HG02763 (cell line): ENCODE results near the gene ZNF687.
"Not testable (repeated sequence)": the region's sequence is repeated elsewhere in the genome, so short reads cannot be mapped to it uniquely, and the experiment has no call there.

Experiments used
- ATAC-seq: cut with Tn5 transposase; IDR thresholded peaks from one replicate; pipeline ENCODE4 v1.9.1; 2021; ENCODE audit warnings: mild to moderate bottlenecking, moderate library complexity; ENCODE audit not compliant: unreplicated experiment

Gene ZNF687

GRCh38 chr1:151281969-151282882 is at the start of gene ZNF687:
Gene ZNF687 (plus strand): TSS chr1:151282299. CDS start chr1:151286292, 3,993 bp downstream.
- ATAC-seq, result peak; percentile 83

DNA sequence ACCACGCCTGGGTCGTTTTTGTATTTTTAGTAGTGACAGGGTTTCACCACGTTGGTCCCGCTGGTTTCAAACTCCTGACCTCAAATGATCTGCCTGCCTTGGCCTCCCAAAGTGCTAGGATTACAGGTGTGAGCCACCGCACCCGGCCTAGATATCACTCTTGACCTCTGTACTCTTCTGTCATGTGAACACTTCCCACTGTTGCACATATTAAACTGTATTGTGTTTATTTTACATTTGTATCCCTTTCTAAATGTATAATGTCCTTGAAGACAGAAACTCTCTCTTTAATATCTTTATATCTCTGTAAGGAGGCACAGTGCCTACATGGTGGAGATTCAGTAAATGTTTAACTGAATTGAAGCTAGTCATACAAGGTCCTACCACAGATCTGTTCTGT is 46.9 kb upstream of the ZNF687 start:
- ATAC-seq, result no peak

DNA sequence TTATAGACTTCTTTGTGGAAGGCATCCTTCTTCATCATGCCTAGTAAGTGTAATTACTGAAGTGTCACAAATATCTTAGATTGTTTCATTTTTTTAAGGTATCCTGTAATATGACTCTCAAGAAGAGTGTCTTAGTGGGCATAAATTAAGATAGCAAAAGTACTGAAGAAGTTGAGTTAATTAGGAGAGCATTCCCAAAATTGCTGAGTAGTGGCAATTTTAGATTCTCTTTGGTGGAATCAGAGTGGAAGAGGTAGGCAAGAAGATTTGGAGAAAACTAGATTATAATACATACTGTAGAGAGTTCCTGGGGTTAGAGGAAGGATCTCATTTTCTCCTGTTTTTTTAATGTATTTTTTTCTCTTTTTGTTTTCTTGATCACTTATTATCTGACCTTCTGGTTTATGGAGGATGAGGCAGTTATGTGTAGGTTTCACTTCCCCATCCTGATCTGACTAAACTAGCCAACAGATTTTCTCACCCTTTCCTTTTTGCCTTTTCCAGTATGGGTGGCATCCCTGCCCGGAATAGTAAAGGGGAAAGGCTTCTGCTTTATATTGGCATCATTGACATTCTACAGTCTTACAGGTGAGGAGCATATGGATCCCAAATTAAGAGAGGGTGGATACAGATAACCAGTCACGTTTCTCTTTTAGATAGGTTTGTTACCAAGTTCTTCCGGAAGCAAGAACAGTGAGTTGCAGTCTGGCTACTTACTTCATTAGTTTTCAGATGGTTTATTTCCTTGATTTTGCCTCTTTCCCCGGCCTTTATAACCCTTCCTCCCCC is 44.2 kb upstream of the ZNF687 start:
- no peak for ATAC-seq

DNA sequence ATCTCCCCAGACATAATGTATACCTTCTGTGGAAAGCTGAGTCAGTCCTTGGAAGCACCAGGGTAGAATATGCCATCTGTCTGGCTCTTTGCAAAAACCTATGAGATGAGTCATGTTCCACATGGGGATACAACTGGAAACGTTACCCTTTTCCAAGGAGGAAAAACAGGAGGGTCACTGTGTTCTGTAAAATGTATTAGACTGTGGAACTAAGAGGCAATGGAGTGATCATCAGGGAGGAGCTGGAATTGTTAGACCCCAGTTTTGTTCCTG is 43.7 kb upstream of the ZNF687 start:
- ATAC-seq, result no peak

DNA sequence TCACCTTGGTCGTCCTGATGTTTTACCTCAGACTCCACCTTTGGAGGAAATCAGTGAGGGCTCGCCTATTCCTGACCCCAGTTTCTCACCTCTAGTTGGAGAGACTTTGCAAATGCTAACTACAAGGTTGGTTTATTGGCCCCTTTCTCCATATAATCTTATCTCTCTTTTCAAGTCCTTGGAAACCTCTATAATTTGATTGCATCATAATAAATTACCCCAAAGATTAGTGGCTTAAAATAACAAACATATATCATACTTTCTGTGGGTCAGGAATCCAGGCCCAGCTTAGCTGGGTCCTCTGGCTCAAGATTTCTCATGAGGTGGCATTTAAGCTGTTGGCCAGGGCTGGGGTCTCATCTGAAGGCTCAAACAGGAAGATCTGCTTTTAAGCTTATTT is 39.7 kb upstream of the ZNF687 start:
- no peak for ATAC-seq

DNA sequence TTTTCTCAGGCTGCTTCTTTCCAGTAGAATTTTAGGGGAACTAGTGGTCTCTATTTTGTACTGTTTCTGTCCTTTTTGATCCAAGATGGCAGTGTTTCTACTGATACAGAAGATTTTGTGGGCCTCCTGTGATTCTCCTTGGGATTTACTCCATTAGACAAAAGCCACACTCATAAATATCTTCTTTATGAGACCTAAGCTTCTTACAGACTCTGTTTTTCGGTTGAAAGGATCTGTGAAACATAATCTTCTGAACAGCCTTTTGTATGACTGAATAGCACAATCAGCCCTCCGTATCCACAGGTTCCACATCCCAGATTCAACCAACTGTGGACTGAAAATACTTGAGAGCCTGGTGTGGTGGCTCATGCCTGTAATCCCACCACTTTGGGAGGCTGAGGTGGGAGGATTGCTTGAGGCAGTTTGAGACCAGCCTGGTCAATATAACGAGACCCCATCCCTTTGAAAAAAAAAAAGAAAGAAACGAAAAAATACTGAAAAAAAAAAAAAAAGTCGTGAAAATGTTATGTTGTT is 38.3 kb upstream of the ZNF687 start:
- ATAC-seq, result no peak

- ATAC-seq, result no peak
Observed at GRCh38 chr1:151246786-151247185, 35.3 kb upstream of the ZNF687 start.

DNA sequence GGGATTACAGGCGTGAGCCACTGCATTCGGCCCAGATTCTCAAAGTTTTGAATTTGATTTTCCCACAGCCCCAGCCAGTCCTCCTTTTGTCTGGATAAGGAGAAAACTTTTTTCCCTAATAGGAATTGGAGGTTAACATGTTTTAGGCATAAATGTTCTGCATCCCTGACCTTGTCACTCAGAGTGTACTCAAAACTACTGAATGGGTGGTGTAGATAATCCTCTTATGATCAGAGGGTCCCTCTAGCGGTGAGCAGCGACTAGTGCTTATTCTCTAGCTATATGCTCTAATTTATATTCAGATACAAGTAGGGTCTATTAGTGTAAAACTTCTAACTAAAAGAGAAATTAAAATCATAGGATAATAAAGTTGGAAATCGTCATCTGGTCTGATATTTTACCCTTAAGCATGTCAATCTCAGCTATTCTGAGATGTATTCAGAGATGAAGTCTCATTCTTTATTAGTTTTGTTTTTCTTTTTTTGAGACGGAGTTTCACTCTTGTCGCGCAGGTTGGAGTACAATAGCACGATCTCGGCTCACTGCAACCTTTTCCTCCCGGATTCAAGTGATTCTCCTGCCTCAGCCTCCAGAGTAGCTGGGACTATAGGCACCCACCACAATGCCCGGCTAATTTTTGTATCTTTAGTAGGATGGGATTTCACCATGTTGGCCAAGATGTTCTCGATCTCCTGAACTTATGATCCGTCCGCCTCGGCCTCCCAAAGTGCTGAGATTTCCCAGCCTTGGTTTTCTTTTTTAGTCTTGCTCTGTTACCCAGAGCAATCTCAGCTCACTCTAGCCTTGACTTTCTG is 30.2 kb upstream of the ZNF687 start:
- no peak for ATAC-seq

DNA sequence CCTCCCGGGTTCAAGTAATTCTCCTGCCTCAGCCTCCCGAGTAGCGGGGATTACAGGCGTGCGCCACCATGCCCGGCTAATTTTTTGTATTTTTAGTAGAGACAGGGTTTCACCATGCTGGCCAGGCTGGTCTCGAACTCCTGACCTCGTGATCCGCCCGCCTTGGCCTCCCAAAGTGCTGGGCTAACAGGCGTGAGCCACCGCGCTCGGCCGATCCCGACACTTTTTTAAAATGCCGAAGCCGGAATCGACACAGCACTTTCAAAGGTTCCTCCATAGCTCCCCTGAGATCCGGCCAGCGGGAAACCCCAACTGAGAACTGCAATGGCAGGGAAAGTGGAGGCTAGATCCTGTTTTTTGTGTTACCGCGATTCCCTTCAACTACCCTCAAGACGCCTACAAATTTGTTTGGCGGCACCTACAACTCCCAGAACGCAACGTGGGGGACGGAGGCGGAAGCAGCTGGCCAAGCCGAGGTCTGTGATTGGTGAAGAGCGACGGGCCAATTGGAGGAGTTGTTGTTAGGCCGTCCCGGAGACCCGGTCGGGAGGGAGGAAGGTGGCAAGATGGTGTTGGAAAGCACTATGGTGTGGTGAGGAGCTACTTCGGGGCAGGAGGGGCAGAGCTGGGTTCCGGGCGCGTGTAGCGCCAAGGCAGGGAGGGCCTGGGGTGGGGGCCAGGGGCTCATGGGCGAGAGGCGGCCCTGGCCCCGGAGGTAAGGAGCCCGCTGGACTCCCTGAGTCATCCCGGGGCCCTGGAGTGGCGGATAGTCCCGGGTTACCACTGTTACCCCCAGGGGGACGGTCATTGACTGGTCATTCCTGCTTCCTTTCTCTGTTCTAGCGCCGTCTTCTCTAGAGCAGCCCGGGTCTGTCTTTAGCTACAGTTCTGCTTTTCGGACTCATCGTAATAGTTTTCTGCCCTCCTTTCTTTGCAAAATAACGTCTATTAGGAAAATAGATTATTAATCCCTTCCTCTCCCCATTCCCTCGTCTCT is 27.6 kb upstream of the ZNF687 start, which contains the start of gene PSMD4:
Gene PSMD4, plus strand, starts transcription at position 518 of the 997 bp plus-strand sequence. Its CDS starts 49 bp downstream, at position 567.
- ATAC-seq, result peak; percentile 90

GRCh38 chr1:151255381-151255780 is 26.7 kb upstream of the ZNF687 start:
- ATAC-seq, result no peak

DNA sequence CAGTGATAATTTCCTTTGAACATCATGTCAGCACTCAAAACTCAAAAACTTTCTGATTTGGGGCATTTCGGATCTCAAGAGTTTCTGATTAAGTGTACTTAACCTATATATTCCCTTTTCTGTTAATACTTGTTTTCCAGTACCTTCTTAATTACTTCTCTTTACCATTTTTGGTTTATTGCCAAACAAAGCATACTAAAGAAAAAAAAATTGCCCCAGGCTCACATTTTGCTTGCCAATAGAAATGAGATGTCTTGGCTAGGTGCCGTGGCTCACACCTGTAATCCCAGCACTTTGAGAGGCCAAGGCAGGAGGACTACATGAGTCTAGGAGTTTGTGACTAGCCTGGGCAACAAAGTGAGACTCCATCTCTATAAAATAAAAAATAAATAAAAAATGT is 22.7 kb upstream of the ZNF687 start:
- ATAC-seq, result no peak

GRCh38 chr1:151265446-151266236 is 16.5 kb upstream of the ZNF687 start:
- no peak for ATAC-seq

- ATAC-seq, result no peak
Observed at GRCh38 chr1:151266315-151266714, 15.8 kb upstream of the ZNF687 start.

DNA sequence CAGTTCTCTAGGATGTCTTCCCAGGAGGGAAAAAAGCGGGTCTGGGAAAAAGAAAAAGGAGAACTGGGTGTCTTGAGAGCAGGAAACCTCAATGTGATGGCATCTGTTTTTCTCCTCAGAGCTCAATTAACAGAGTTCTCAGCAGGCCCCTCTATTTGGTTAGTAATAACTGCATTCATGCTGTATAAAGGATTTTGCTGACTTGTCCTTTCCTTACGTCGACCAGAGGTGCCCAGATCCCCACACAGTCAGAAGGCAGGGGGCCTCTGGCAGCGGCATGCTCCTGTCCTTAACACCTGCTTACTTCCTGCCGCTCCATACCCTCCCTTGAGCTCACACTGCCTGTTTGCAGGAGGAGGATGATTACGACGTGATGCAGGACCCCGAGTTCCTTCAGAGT is 15.3 kb upstream of the ZNF687 start:
- ATAC-seq, result no peak

- ATAC-seq, result no peak
Observed at GRCh38 chr1:151267760-151268159, 14.3 kb upstream of the ZNF687 start.

DNA sequence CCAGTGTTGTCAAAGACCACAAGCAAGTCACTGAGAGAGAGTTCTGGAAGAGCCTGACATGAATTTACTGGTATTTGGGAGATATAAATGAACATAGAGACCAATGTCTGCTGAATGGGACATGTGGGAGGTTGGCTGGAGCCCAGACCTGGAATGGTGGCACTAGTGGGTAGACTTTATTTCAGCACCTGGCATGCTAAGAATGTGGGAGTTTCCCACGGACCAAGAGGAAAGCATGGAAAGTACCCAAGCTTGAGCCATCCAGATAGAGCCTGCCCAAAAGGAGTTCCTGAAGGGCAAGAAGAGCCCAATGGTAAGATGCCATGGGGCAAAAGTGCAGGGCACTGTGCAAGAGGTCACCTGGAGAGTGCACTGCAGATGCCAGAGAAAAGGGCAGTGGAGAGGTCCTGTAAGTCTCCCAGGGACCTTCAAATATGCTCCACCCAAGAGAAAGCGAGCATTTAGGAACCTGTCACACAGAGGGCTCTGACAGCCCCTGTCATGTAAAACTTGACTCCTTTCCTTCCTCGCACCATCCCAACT is 8.1 kb upstream of the ZNF687 start:
- ATAC-seq, result no peak

DNA sequence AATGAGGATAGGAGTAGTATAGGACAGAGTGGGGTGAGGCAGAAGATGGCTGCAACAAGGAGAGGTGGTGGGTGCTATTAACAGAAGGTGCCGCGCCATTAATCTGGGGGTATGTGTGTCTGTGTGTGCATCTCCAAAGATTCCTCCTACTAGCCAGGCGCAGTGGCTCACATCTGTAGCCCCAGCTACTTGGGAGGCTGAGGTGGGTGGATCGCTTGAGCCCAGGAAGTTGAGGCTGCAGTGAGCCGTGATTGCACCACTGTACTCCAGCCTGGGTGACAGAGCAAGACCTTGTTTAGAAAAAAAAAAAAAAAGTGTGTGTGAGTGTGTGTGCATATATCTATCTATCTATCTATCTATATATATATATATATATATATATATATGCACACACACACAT is 6.8 kb upstream of the ZNF687 start:
- not testable (repeated sequence) for ATAC-seq

DNA sequence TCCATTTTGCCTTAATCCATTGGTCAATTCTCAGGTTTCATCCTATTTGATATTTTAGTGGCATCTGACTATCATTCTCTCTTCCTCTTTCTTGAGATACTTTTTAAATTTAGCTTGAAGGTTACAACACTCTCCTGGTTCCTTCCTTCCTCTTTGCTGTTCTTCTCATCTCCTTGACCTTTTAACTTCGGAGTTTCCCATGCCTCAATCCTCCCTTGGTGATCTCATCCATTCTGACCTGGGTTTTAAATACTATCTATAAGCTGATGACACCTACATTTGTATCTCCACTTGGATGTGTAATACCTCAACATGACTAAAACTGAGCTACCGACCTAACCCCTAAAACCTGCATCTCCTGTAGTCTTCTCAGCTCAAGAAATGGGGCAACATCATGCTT is 4.8 kb upstream of the ZNF687 start:
- ATAC-seq, result no peak
